HFFc6 (cell line): Measurements from ENCODE around the gene NELL2. TPM values are rescaled to one million over a fixed set of nuclear protein-coding genes. Genes with fewer than 3 reads are reported as not detected.

Experiments used
- DNase-seq: peaks from one replicate; pipeline ENCODE4 v3.0.0-alpha.2; 2018
- H3K27ac Mint-ChIP-seq: 2 replicates; pipeline ENCODE4 v1.8.0; 2020; ENCODE audit warnings: mild to moderate bottlenecking, mixed read lengths
- H3K27me3 Mint-ChIP-seq: 2 replicates; pipeline ENCODE4 v1.8.0; 2021; ENCODE audit warnings: mild to moderate bottlenecking, moderate library complexity, mixed read lengths; ENCODE audit not compliant: insufficient read depth
- H3K36me3 Mint-ChIP-seq: 2 replicates; pipeline ENCODE4 v1.8.0; 2021; ENCODE audit warnings: low read depth, mixed read lengths
- H3K4me1 Mint-ChIP-seq: 2 replicates; pipeline ENCODE4 v1.8.0; 2020; ENCODE audit warnings: low read depth, mixed read lengths
- H3K4me3 Mint-ChIP-seq: 2 replicates; pipeline ENCODE4 v1.8.0; 2020; ENCODE audit warnings: mild to moderate bottlenecking, moderate library complexity, mixed read lengths
- H3K9me3 Mint-ChIP-seq: 2 replicates; pipeline ENCODE4 v1.8.0; 2020; ENCODE audit warnings: mild to moderate bottlenecking, mixed read lengths
- CTCF ChIP-seq: fragments of 200-600 bp; sonication (generic); IDR thresholded peaks from 2 replicates; pipeline ENCODE4 v1.5.0; 2021; ENCODE audit warnings: antibody characterized with exemption, mild to moderate bottlenecking
- total RNA-seq, 6 experiments: library from RNA; stranded (reverse); fragmentation: NEBNext Ultra II Directional; extraction: Animal tissue kit (Norgen Biotek cat#: 25700); gene quantifications; 2 replicates in 1 of 6; 3 replicates in 5 of 6; pipeline ENCODE4 v1.2.3, GENCODE V29; 2021

The NELL2 gene
- total RNA-seq, 6 experiments from 2014 or later = not detected

DNA sequence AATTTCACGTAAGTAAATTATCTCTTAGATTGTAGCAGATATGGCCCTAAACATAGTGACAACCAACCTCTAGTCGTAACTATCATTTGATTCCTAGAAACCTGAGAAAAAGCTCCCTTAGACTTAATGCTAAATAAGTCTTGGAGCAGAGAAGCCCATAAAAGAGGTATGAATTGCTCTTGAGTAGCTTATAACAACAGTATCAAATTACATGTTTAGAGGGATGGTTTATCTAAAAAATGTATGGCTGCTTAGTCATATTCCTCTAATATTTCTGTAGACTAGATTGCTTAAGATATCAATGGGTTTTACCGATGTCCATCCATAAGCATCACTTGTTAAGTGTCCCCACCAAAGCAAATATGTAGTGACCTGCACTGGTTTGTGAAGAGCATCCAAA lies 259.7 kb downstream of the NELL2 start:
- H3K27me3 Mint-ChIP-seq = no peaks in the 10 kb centered on the region

GRCh38 chr12:44611538-44611937 lies 264.6 kb downstream of the NELL2 start:
- TF ChIP-seq CTCF = no peak
- Mint-ChIP-seq H3K27ac (no peak overlapping the region), H3K4me1 (no peaks in the 10 kb centered on the region), H3K9me3 (peaks cover 5% of the 10 kb centered on the region), H3K36me3 (no peaks in the 10 kb centered on the region), H3K27me3 (no peaks in the 10 kb centered on the region; the same call in 1 of the 2 replicates), H3K4me3 (no peak overlapping the region)
- DNase-seq = no peak

More for the DNA sequence above, 259.7 kb downstream of the NELL2 start:
- no peaks in the 10 kb centered on the region for H3K36me3 Mint-ChIP-seq
- no peak for DNase-seq
- peaks cover 8% of the 10 kb centered on the region for H3K9me3 Mint-ChIP-seq
- no peak for TF ChIP-seq CTCF
- H3K4me1 Mint-ChIP-seq = no peaks in the 10 kb centered on the region
- H3K4me3 Mint-ChIP-seq = no peak overlapping the region
- H3K27ac Mint-ChIP-seq = no peak overlapping the region

DNA sequence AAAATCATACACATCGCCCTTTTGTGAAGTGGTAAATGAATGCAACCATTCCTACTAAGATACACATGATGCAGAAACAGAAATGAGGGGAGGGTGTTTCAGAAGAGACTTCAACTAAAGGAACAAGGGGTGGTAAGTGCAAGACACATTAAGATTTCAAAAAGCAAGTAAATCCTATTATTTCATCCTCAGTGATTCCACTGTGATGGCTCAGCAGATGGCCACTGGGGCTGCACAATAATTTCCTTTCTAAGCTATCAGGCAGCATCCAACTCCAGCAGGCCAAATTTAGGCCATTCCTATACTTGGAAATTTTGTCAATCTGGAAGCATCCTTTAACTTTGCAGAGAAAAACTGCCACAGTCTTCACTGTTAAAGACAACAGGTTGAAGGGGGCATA lies 272.4 kb downstream of the NELL2 start:
- Mint-ChIP-seq H3K27ac (no peak overlapping the region), H3K4me1 (no peaks in the 10 kb centered on the region), H3K36me3 (no peaks in the 10 kb centered on the region), H3K4me3 (no peak overlapping the region), H3K9me3 (peaks cover 32% of the 10 kb centered on the region), H3K27me3 (no peaks in the 10 kb centered on the region)
- DNase-seq = no peak
- no peak for TF ChIP-seq CTCF

- TF ChIP-seq CTCF = no peak
- DNase-seq = no peak
- Mint-ChIP-seq H3K27me3 (no peaks in the 10 kb centered on the region), H3K4me1 (no peaks in the 10 kb centered on the region), H3K9me3 (peaks cover 24% of the 10 kb centered on the region), H3K4me3 (no peak overlapping the region), H3K27ac (no peak overlapping the region), H3K36me3 (no peaks in the 10 kb centered on the region)
Measured at GRCh38 chr12:44592626-44593025, 283.5 kb downstream of the NELL2 start.

DNA sequence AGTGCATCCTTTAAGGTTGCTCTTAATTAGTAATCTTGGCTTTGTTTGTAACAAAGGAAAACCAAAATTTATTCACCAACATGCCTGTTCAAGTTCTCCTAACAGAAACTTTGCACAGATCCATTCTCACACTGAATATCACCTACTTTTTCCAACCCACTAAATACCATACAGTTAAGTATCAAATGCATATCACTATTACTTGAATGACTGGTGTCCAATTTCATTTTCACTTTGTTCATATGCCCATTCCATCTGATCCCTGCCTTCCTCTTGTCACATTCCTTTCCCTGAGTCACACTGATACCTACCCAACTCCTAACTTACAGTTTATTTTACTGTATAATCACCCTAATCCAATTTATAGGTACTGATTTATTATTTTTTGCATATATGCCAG lies 286.4 kb downstream of the NELL2 start:
- Mint-ChIP-seq H3K4me3 (no peak overlapping the region), H3K36me3 (no peaks in the 10 kb centered on the region), H3K27me3 (no peaks in the 10 kb centered on the region; the same call in 1 of the 2 replicates), H3K9me3 (peaks cover 17% of the 10 kb centered on the region), H3K27ac (no peak overlapping the region), H3K4me1 (no peaks in the 10 kb centered on the region)
- no peak for TF ChIP-seq CTCF
- DNase-seq = no peak

DNA sequence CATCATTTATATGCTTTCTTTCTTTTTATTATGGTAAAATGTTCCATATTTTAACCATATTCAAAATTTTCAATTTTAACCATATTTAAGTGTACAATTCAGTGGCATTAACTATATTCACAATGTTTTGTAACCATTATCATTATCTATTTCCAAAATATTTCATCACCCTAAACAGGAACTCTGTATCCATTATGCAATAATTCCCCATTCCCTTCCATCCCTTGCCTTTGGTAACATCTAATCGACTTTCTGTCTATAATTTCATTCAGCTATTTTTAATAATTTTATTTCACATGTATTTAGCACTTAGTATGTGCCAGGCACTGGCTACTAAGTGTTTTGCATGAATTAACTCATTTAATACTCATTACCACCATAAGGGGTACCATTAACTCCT lies 287.5 kb downstream of the NELL2 start:
- DNase-seq = no peak
- H3K4me3 Mint-ChIP-seq = no peak overlapping the region
- peaks cover 17% of the 10 kb centered on the region for H3K9me3 Mint-ChIP-seq
- no peaks in the 10 kb centered on the region for H3K36me3 Mint-ChIP-seq
- H3K27ac Mint-ChIP-seq = no peak overlapping the region
- H3K4me1 Mint-ChIP-seq = no peaks in the 10 kb centered on the region
- no peaks in the 10 kb centered on the region; the same call in 1 of the 2 replicates for H3K27me3 Mint-ChIP-seq
- TF ChIP-seq CTCF = no peak
